ENCODE data around the gene SIGLEC8.

DNA sequence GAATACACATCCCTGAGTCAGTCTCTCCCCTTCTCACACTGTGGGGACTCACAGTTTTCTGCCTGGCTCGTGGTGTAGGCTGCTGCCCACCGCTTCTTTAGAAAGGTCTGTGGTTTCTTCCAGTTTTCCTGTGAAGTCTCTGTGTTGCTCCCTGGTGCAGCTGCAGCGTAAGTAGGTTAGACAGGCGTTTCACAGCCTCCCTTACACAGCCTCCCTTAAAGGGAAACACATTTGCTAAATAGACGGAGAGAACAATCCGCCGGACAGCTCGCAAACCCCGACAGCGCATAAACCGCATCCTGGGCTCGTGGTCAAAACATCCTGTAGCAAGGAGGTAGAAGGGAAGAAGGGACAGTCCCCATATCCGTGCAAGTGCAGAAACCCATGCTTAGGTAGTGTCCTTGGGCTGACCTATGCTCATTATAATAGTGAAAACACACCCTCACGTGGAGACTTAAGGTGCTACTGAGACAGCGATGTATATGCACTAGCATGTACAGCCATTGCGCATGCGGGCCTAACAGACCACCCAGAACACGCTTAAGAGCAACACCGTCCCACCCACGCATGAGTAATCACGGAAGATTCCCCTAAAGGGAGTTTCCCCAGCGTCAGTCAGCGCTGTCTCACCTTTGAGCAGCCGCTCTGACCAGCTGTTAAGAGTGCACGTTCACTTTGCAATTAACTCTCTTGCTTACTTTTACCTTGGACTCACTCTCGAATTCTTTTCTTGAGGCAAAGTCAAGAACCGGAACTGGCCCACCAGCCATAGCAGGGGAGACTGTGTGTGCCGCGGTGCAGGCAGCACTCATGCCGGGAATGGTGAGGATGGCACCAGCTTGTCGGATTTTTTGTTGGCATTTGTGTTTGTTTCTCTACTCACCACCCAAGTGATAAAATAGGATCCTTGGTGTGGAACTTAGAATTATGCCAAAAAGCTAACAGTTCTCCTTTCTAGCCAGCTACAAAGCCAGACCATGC, 16.6 kb downstream of the SIGLEC8 start:
- no peak for TF ChIP-seq POLR2A (IDR thresholded peaks at IDR 0.05)
- no peak for TF ChIP-seq CTCF (IDR thresholded peaks at IDR 0.05)
